Measurements from ENCODE around the gene GPR32. TPM values are rescaled to one million over a fixed set of nuclear protein-coding genes. Genes with fewer than 3 reads are reported as not detected.

GPR32 gene
- total RNA-seq, 1 donor from 2014 or later: not detected

GRCh38 chr19:50797781-50798658, 27.8 kb downstream of the GPR32 start:
- Mint-ChIP-seq H3K36me3 (ENCODE audit: low read depth) (peaks cover 17% of the 10 kb centered on the region), H3K27me3 (ENCODE audit: low read depth) (no peaks in the 10 kb centered on the region), H3K4me3 (ENCODE audit: unreplicated experiment) (no peak overlapping the region), H3K27ac (ENCODE audit: unreplicated experiment) (no peak overlapping the region), H3K4me1 (ENCODE audit: low read depth) (peaks cover 7% of the 10 kb centered on the region), H3K9me3 (ENCODE audit: low read depth) (no peaks in the 10 kb centered on the region)
- no peak for DNase-seq (ENCODE audit: low spot score)
- no peak for TF ChIP-seq CTCF (IDR thresholded peaks at IDR 0.05)

GRCh38 chr19:50798659-50799546, 28.6 kb downstream of the GPR32 start:
- Mint-ChIP-seq H3K27me3 (ENCODE audit: low read depth) (no peaks in the 10 kb centered on the region), H3K4me3 (ENCODE audit: unreplicated experiment) (no peak overlapping the region), H3K9me3 (ENCODE audit: low read depth) (no peaks in the 10 kb centered on the region), H3K4me1 (ENCODE audit: low read depth) (peaks cover 14% of the 10 kb centered on the region), H3K36me3 (ENCODE audit: low read depth) (peaks cover 17% of the 10 kb centered on the region), H3K27ac (ENCODE audit: unreplicated experiment) (no peak overlapping the region)
- no peak for DNase-seq (ENCODE audit: low spot score)
- TF ChIP-seq CTCF (IDR thresholded peaks at IDR 0.05): no peak

- Mint-ChIP-seq H3K9me3 (ENCODE audit: low read depth) (no peaks in the 10 kb centered on the region), H3K27me3 (ENCODE audit: low read depth) (no peaks in the 10 kb centered on the region), H3K4me1 (ENCODE audit: low read depth) (peaks cover 17% of the 10 kb centered on the region), H3K4me3 (ENCODE audit: unreplicated experiment) (no peak overlapping the region), H3K27ac (ENCODE audit: unreplicated experiment) (no peak overlapping the region), H3K36me3 (ENCODE audit: low read depth) (peaks cover 18% of the 10 kb centered on the region)
- no peak for TF ChIP-seq CTCF (IDR thresholded peaks at IDR 0.05)
- DNase-seq (ENCODE audit: low spot score): no peak
These were observed 29.2 kb downstream of the GPR32 start for GRCh38 chr19:50799547-50799851.

- Mint-ChIP-seq H3K4me3 (ENCODE audit: unreplicated experiment) (no peak overlapping the region), H3K9me3 (ENCODE audit: low read depth) (no peaks in the 10 kb centered on the region), H3K4me1 (ENCODE audit: low read depth) (peaks cover 27% of the 10 kb centered on the region), H3K27me3 (ENCODE audit: low read depth) (no peaks in the 10 kb centered on the region), H3K27ac (ENCODE audit: unreplicated experiment) (no peak overlapping the region), H3K36me3 (ENCODE audit: low read depth) (peaks cover 18% of the 10 kb centered on the region)
- DNase-seq (ENCODE audit: low spot score): no peak
- TF ChIP-seq CTCF (IDR thresholded peaks at IDR 0.05): no peak
These were observed 30.8 kb downstream of the GPR32 start for GRCh38 chr19:50801107-50801506.

- DNase-seq (ENCODE audit: low spot score): no peak
- H3K9me3 Mint-ChIP-seq (ENCODE audit: low read depth): no peaks in the 10 kb centered on the region
- H3K36me3 Mint-ChIP-seq (ENCODE audit: low read depth): peaks cover 10% of the 10 kb centered on the region
- TF ChIP-seq CTCF (IDR thresholded peaks at IDR 0.05): no peak
- peak overlapping the region; percentile 99 for H3K4me3 Mint-ChIP-seq (ENCODE audit: unreplicated experiment)
- peaks cover 30% of the 10 kb centered on the region for H3K4me1 Mint-ChIP-seq (ENCODE audit: low read depth)
- H3K27ac Mint-ChIP-seq (ENCODE audit: unreplicated experiment): peak overlapping the region; percentile 100
- H3K27me3 Mint-ChIP-seq (ENCODE audit: low read depth): no peaks in the 10 kb centered on the region
These were observed 33.6 kb downstream of the GPR32 start for GRCh38 chr19:50803633-50804419.

All from chondrocyte (in vitro differentiated cells).